ENCODE data around the gene MACROD2. TPM values are rescaled to one million over a fixed set of nuclear protein-coding genes. Genes with fewer than 3 reads are reported as not detected.

Gene MACROD2
- total RNA-seq, 1 donor from 2014 or later: 3.5 TPM

GRCh38 chr20:15930311-15931305, 1935.3 kb downstream of the MACROD2 start:
- TF ChIP-seq, protein P1, sequence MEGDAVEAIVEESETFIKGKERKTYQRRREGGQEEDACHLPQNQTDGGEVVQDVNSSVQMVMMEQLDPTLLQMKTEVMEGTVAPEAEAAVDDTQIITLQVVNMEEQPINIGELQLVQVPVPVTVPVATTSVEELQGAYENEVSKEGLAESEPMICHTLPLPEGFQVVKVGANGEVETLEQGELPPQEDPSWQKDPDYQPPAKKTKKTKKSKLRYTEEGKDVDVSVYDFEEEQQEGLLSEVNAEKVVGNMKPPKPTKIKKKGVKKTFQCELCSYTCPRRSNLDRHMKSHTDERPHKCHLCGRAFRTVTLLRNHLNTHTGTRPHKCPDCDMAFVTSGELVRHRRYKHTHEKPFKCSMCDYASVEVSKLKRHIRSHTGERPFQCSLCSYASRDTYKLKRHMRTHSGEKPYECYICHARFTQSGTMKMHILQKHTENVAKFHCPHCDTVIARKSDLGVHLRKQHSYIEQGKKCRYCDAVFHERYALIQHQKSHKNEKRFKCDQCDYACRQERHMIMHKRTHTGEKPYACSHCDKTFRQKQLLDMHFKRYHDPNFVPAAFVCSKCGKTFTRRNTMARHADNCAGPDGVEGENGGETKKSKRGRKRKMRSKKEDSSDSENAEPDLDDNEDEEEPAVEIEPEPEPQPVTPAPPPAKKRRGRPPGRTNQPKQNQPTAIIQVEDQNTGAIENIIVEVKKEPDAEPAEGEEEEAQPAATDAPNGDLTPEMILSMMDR (IDR thresholded peaks at IDR 0.05): peak; percentile 33 to 68 (median 41)
- no peaks in the 10 kb centered on the region for H3K9me3 ChIP-seq
- H3K4me1 ChIP-seq: peaks cover 4% of the 10 kb centered on the region in 2 donors
- H3K27me3 ChIP-seq: no peaks in the 10 kb centered on the region
- intact Hi-C loops (cut with DNase I): loop anchor here (5.0 kb wide), 1 partner anchor 168 kb away; no protein-coding TSS in a partner anchor
- H3K36me3 ChIP-seq: no peaks in the 10 kb centered on the region
- peak overlapping the region; percentile 28 to 37 for H3K27ac ChIP-seq
- no peak overlapping the region for H3K4me3 ChIP-seq
- DNase-seq (ENCODE audit: low spot score in 2 of 2): no peak

- DNase-seq (ENCODE audit: low spot score in 2 of 2): no peak
- H3K27ac ChIP-seq: no peak overlapping the region
These were observed 1936.6 kb downstream of the MACROD2 start for GRCh38 chr20:15931897-15932296.

GRCh38 chr20:15937179-15937578, 1941.9 kb downstream of the MACROD2 start:
- Histone ChIP-seq H3K4me3 (no peak overlapping the region), H3K27ac (no peak overlapping the region), H3K4me1 (no peaks in the 10 kb centered on the region), H3K27me3 (no peaks in the 10 kb centered on the region), H3K36me3 (no peaks in the 10 kb centered on the region), H3K9me3 (peaks cover 6 to 8% of the 10 kb centered on the region in 2 donors)
- intact Hi-C loops (cut with DNase I): no loop called here
- DNase-seq (ENCODE audit: low spot score in 2 of 2): no peak
- TF ChIP-seq, protein P1 (IDR thresholded peaks at IDR 0.05): no peak

More at GRCh38 chr20:15931897-15932296, 1936.6 kb downstream of the MACROD2 start:
- intact Hi-C loops (cut with DNase I): loop anchor here (5.0 kb wide), 1 partner anchor 170 kb away; no protein-coding TSS in a partner anchor
- peaks cover 4% of the 10 kb centered on the region in 2 donors for H3K4me1 ChIP-seq
- TF ChIP-seq, protein P1 (IDR thresholded peaks at IDR 0.05): no peak
- H3K4me3 ChIP-seq: no peak overlapping the region
- no peaks in the 10 kb centered on the region for H3K9me3 ChIP-seq
- no peaks in the 10 kb centered on the region for H3K36me3 ChIP-seq
- no peaks in the 10 kb centered on the region for H3K27me3 ChIP-seq

- H3K9me3 ChIP-seq: peaks cover 6 to 8% of the 10 kb centered on the region in 2 donors
These were observed 1943.5 kb downstream of the MACROD2 start for GRCh38 chr20:15938847-15939246.

GRCh38 chr20:15940127-15940526, 1944.8 kb downstream of the MACROD2 start:
- no peaks in the 10 kb centered on the region for H3K36me3 ChIP-seq
- H3K4me3 ChIP-seq: no peak overlapping the region
- peaks cover 6 to 8% of the 10 kb centered on the region in 2 donors for H3K9me3 ChIP-seq
- no peaks in the 10 kb centered on the region for H3K27me3 ChIP-seq
- intact Hi-C loops (cut with DNase I): no loop called here
- no peaks in the 10 kb centered on the region for H3K4me1 ChIP-seq
- no peak for DNase-seq (ENCODE audit: low spot score in 2 of 2)
- TF ChIP-seq, protein P1 (IDR thresholded peaks at IDR 0.05): no peak
- no peak overlapping the region for H3K27ac ChIP-seq

More at GRCh38 chr20:15938847-15939246, 1943.5 kb downstream of the MACROD2 start:
- TF ChIP-seq, protein P1 (IDR thresholded peaks at IDR 0.05): no peak
- no peak overlapping the region for H3K4me3 ChIP-seq
- H3K27me3 ChIP-seq: no peaks in the 10 kb centered on the region
- no peaks in the 10 kb centered on the region for H3K4me1 ChIP-seq
- no peak for DNase-seq (ENCODE audit: low spot score in 2 of 2)
- intact Hi-C loops (cut with DNase I): no loop called here
- no peak overlapping the region for H3K27ac ChIP-seq
- H3K36me3 ChIP-seq: no peaks in the 10 kb centered on the region
